Body of pancreas (tissue), 4 donors: ENCODE data around the gene FAM200A. TPM values are rescaled to one million over a fixed set of nuclear protein-coding genes. Genes with fewer than 3 reads are reported as not detected.
A peak's percentile ranks its signal among the peaks of the same experiment; 100 is the strongest.

Source experiments
- ATAC-seq: fragments of 150-250 bp; one replicate; pipeline ENCODE4 v1.9.1; 2016
- DNase-seq, 4 donors: peaks; one replicate each; pipeline ENCODE4 v3.0.0-alpha.2; 2019
- H3K27ac ChIP-seq, 4 donors: fragments of 200-600 bp; sonication (generic); 1 replicate in 3 of 4; 2 replicates in 1 of 4; pipeline versions ENCODE4 v1.5.1 to v1.6.1; 2016 to 2019; ENCODE audit warnings: mild to moderate bottlenecking in 1 of 4, mixed read lengths in 1 of 4, moderate library complexity in 1 of 4
- H3K27me3 ChIP-seq, 2 donors: fragments of 200-600 bp; sonication (generic); one replicate each; pipeline ENCODE4 v1.6.0; 2016; ENCODE audit warnings: mild to moderate bottlenecking in 1 of 2
- H3K36me3 ChIP-seq, 2 donors: fragments of 200-600 bp; sonication (generic); replicated peaks in 1 of 2; 2 replicates each; pipeline ENCODE4 v1.5.1; 2016; ENCODE audit warnings: low read depth in 2 of 2; ENCODE audit not compliant: insufficient read depth in 1 of 2
- H3K4me1 ChIP-seq: fragments of 200-600 bp; sonication (generic); one replicate; pipeline ENCODE4 v1.6.0; 2016
- H3K4me3 ChIP-seq, 2 donors: fragments of 200-600 bp; sonication (generic); 1 replicate in 1 of 2; 2 replicates in 1 of 2; pipeline ENCODE4 v1.5.1; 2016 to 2019
- H3K9me3 ChIP-seq, 3 donors: fragments of 200-600 bp; sonication (generic); 1 replicate in 2 of 3; 2 replicates in 1 of 3; pipeline ENCODE4 v1.5.1; 2016
- CTCF ChIP-seq, 7 experiments: fragments of 450-650 bp in 4 of 7; fragments of 200-600 bp in 3 of 7; sonication (generic) in 3 of 7; IDR thresholded peaks; one replicate each; pipeline ENCODE4 v1.5.1; 2016 to 2019; ENCODE audit warnings: antibody characterized with exemption in 7 of 7
- POLR2A ChIP-seq, 3 donors: fragments of 450-650 bp; IDR thresholded peaks; one replicate each; pipeline ENCODE4 v1.6.1; 2016; ENCODE audit warnings: antibody characterized with exemption in 3 of 3, mild to moderate bottlenecking in 2 of 3
- WGBS, 2 donors: methylation state at CpG; one replicate each; pipeline ENCODE4 v1.1.5; 2017; 5-methylcytosine and 5-hydroxymethylcytosine counted together
- intact Hi-C: fragments of 100-400 bp; cut with DNase I; formaldehyde crosslinking; loops from one replicate; pipeline ENCODE4 v1.15.1; 2023
- total RNA-seq, 2 donors: library from RNA; depleted of rRNA; stranded (reverse); fragments of >200 nt; gene quantifications; one replicate each; pipeline ENCODE4 v1.1.0, GENCODE V29; 2016

Gene FAM200A
- total RNA-seq, 2 donors from 2014 or later, result 3.9 to 7.3 TPM

GRCh38 chr7:99539213-99539811 lies 12.6 kb downstream of the FAM200A start:
- 74 to 83% methylated on average over 7 of the region's 7 CpGs for WGBS, 2 donors
- Histone ChIP-seq H3K9me3 (peaks cover 0 to 21% (median 0%) of the 10 kb centered on the region in 3 donors), H3K4me1 (no peaks in the 10 kb centered on the region), H3K27me3 (no peaks in the 10 kb centered on the region), H3K36me3 (no peaks in the 10 kb centered on the region), H3K4me3 (no peak overlapping the region), H3K27ac (no peak overlapping the region)
- TF ChIP-seq CTCF (IDR thresholded peaks at IDR 0.05) (no peak), POLR2A (IDR thresholded peaks at IDR 0.05) (no peak)
- no peak for ATAC-seq
- intact Hi-C loops, result no loop called here
- no peak for DNase-seq

GRCh38 chr7:99535667-99536066 lies 16.2 kb downstream of the FAM200A start:
- ATAC-seq, result no peak

DNA sequence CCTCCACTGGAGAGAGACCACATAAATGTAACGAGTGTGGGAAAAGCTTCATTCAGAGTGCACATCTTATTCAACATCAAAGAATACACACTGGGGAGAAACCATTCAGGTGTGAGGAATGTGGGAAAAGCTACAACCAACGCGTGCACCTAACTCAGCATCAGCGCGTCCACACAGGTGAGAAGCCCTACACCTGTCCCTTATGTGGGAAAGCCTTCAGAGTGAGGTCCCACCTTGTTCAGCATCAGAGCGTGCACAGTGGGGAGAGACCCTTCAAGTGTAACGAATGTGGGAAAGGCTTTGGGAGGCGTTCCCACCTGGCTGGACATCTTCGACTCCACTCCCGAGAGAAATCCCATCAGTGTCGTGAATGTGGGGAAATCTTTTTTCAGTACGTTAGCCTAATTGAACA lies 20.6 kb downstream of the FAM200A start:
- H3K27ac ChIP-seq, result no peak overlapping the region
- DNase-seq (no peak), ATAC-seq (no peak)
- no peaks in the 10 kb centered on the region for H3K4me1 ChIP-seq
- intact Hi-C loops, result no loop called here
- H3K4me3 ChIP-seq, result no peak overlapping the region
- H3K9me3 ChIP-seq, result peaks cover 0 to 32% (median 0%) of the 10 kb centered on the region in 3 donors
- peaks cover 0 to 11% of the 10 kb centered on the region in 2 donors for H3K36me3 ChIP-seq
- TF ChIP-seq CTCF (IDR thresholded peaks at IDR 0.05) (no peak), POLR2A (IDR thresholded peaks at IDR 0.05) (no peak)
- H3K27me3 ChIP-seq, result no peaks in the 10 kb centered on the region
- WGBS, 2 donors, result 97% methylated on average over 12 of the region's 12 CpGs

More at GRCh38 chr7:99535667-99536066, 16.2 kb downstream of the FAM200A start:
- Histone ChIP-seq H3K36me3 (peaks cover 0 to 5% of the 10 kb centered on the region in 2 donors), H3K4me1 (no peaks in the 10 kb centered on the region), H3K4me3 (no peak overlapping the region), H3K9me3 (peaks cover 0 to 30% (median 0%) of the 10 kb centered on the region in 3 donors), H3K27ac (no peak overlapping the region), H3K27me3 (no peaks in the 10 kb centered on the region)
- 94 to 96% methylated on average over 2 of the region's 2 CpGs for WGBS, 2 donors
- intact Hi-C loops, result no loop called here
- TF ChIP-seq POLR2A (IDR thresholded peaks at IDR 0.05) (no peak), CTCF (IDR thresholded peaks at IDR 0.05) (no peak)
- DNase-seq, result no peak

- WGBS, 2 donors, result 92 to 95% methylated on average over 21 of the region's 21 CpGs
- Histone ChIP-seq H3K4me3 (no peak overlapping the region), H3K27ac (no peak overlapping the region), H3K27me3 (no peaks in the 10 kb centered on the region), H3K9me3 (peaks cover 0 to 10% (median 0%) of the 10 kb centered on the region in 3 donors), H3K4me1 (no peaks in the 10 kb centered on the region), H3K36me3 (peaks cover 0 to 6% of the 10 kb centered on the region in 2 donors)
- ATAC-seq (no peak), DNase-seq (peak in 2 of 4 donors; percentile 20 to 34)
- no peak for TF ChIP-seq POLR2A (IDR thresholded peaks at IDR 0.05)
- peak in 3 of 7 experiments; percentile 22 to 31 (median 23) for TF ChIP-seq CTCF (IDR thresholded peaks at IDR 0.05)
- intact Hi-C loops, result no loop called here
Measured at GRCh38 chr7:99525713-99526440, 26.0 kb downstream of the FAM200A start.
